ENCODE measurements around the gene C12orf43. TPM values are rescaled to one million over a fixed set of nuclear protein-coding genes. Genes with fewer than 3 reads are reported as not detected.

Gene C12orf43
- total and polyA plus RNA-seq, 2 of the 4 experiments (the other 2 are of a cell fraction) = 12.5 to 13.5 TPM

GRCh38 chr12:120978296-120979219 is 37.7 kb downstream of the C12orf43 start, which contains the start of gene HNF1A:
Gene HNF1A, plus strand, starts transcription at chr12:120978543. Its CDS starts 226 bp downstream, at chr12:120978769.
- H4K91ac ChIP-seq (ENCODE audit: insufficient read depth, low read depth, low read length) = no peak within 1 kb of the TSS
- no peak within 1 kb of the TSS for H2BK20ac ChIP-seq (ENCODE audit: low read depth, low read length)
- H3K27ac ChIP-seq (ENCODE audit: insufficient read depth, low read length) = no peak within 1 kb of the TSS
- H3K27me3 ChIP-seq (ENCODE audit: control insufficient read depth, insufficient read depth, low read length) = peaks cover 7% of the 10 kb centered on the region
- H3K4me3 ChIP-seq (ENCODE audit: insufficient read depth, low read depth, low read length) = no peak within 1 kb of the TSS
- H3K18ac ChIP-seq (ENCODE audit: low read depth, low read length) = no peak within 1 kb of the TSS
- H3K79me1 ChIP-seq (ENCODE audit: low read depth in 1 of 2, low read length in 2 of 2) = no peaks in the 10 kb centered on the region
- H2BK15ac ChIP-seq (ENCODE audit: low read depth, low read length) = no peak within 1 kb of the TSS
- 87% methylated on average over 11 of the region's 40 CpGs; no CpG with 5 or more reads in 1 of the 2 experiments for WGBS, 2 experiments (ENCODE audit: extremely low coverage in 2 of 2, insufficient read length in 1 of 2)
- dilution Hi-C loops (cut with HindIII; ENCODE audit: low sequenced_read_pairs, unreplicated experiment) = no loop called here
- no peaks in the 10 kb centered on the region for H3K36me3 ChIP-seq (ENCODE audit: control insufficient read depth, insufficient read depth, low read length)
- no peaks in the 10 kb centered on the region; the same call in 1 of the 2 replicates for H3K9me3 ChIP-seq (ENCODE audit: control insufficient read depth, insufficient read depth, low read length)
- no peak within 1 kb of the TSS for H4K8ac ChIP-seq (ENCODE audit: low read depth in 2 of 2, low read length in 2 of 2)
- no peak within 1 kb of the TSS for H3K4me2 ChIP-seq (ENCODE audit: low read depth, low read length)
- BruUV-seq (replicated peaks) = no TSS peak
- H2BK120ac ChIP-seq (ENCODE audit: low read depth, low read length) = no peak within 1 kb of the TSS
- ATAC-seq (ENCODE audit: low read depth) = no peak
- in situ Hi-C loops (cut with MboI; ENCODE audit: low sequenced_read_pairs) = no loop called here
- H2AK9ac ChIP-seq (replicated peaks; ENCODE audit: low read depth, low read length, poor library complexity) = no peak within 1 kb of the TSS
- no peak within 1 kb of the TSS for H4K5ac ChIP-seq (ENCODE audit: low read depth, low read length)
- no peak within 1 kb of the TSS for H2AFZ ChIP-seq (replicated peaks; ENCODE audit: low read length, poor library complexity)
- intact Hi-C loops (cut with micrococcal nuclease) = no loop called here
- no peak within 1 kb of the TSS for H3K56ac ChIP-seq (ENCODE audit: extremely low read depth, insufficient read depth, low read length)
- H2AK5ac ChIP-seq (ENCODE audit: low read depth, low read length) = no peak within 1 kb of the TSS
- H3K9me1 ChIP-seq (ENCODE audit: insufficient read depth, low read length) = no peaks in the 10 kb centered on the region
- no peaks in the 10 kb centered on the region for H4K20me1 ChIP-seq (ENCODE audit: insufficient read depth, low read length)
- DNase-seq = no peak
- TF ChIP-seq POLR2A (IDR thresholded peaks at IDR 0.05; ENCODE audit: low read depth, low read length) = no peak
- ChIA-PET POLR2A (ENCODE audit: unreplicated experiment) (no interaction called here), CTCF (no interaction called here)
- H2BK5ac ChIP-seq (ENCODE audit: low read depth, low read length, poor library complexity, severe bottlenecking) = no peak within 1 kb of the TSS
- no peak within 1 kb of the TSS for H3K9ac ChIP-seq (ENCODE audit: low read depth, low read length)
- H3K4ac ChIP-seq (ENCODE audit: low read depth, low read length) = no peak within 1 kb of the TSS
- H3K4me1 ChIP-seq (ENCODE audit: control insufficient read depth, insufficient read depth, low read length) = no peaks in the 10 kb centered on the region
- H3K23ac ChIP-seq (ENCODE audit: low read depth, low read length) = no peak within 1 kb of the TSS
- no peak within 1 kb of the TSS for H3K14ac ChIP-seq (replicated peaks; ENCODE audit: low read depth, low read length)
